Body of pancreas (tissue), 4 donors: Measurements from ENCODE around the gene UNCX.

Experiments used
- POLR2A ChIP-seq, 3 donors: fragments of 450-650 bp; IDR thresholded peaks; one replicate each; pipeline ENCODE4 v1.6.1; 2016; ENCODE audit warnings: antibody characterized with exemption in 3 of 3, mild to moderate bottlenecking in 2 of 3
- TF ChIP-seq, protein P1 (sequence below), 7 experiments: fragments of 450-650 bp in 4 of 7; fragments of 200-600 bp in 3 of 7; sonication (generic) in 3 of 7; IDR thresholded peaks; one replicate each; pipeline ENCODE4 v1.5.1; 2016 to 2019; ENCODE audit warnings: antibody characterized with exemption in 7 of 7

DNA sequence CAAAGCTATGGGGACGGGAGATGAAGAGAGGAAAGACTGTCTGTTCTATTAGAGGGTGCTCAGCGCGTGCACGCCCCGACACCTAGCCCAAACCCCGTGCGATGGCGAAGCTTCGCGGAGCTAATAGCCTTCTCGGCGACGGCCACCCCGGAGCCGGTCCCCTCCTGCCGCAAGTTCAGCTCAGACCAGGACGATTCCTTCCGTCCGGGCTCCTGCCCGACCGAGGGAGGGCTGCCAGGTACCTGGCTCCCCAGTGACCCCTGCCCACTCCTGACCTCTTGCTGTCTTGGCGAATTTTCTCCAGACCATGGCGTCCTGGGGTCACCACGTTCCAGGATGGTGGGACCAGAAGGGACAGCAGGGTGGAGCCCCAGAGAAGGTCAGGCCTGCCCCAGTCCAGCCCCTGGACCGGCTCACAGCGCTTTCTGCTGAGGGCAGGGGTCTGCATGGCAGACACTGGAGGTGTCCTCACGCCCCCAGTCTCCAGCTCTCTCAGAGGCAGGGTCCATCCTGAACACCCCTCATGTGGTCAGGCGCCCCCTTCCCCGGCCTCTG is 36.7 kb downstream of the UNCX start:
- TF ChIP-seq, protein P1, sequence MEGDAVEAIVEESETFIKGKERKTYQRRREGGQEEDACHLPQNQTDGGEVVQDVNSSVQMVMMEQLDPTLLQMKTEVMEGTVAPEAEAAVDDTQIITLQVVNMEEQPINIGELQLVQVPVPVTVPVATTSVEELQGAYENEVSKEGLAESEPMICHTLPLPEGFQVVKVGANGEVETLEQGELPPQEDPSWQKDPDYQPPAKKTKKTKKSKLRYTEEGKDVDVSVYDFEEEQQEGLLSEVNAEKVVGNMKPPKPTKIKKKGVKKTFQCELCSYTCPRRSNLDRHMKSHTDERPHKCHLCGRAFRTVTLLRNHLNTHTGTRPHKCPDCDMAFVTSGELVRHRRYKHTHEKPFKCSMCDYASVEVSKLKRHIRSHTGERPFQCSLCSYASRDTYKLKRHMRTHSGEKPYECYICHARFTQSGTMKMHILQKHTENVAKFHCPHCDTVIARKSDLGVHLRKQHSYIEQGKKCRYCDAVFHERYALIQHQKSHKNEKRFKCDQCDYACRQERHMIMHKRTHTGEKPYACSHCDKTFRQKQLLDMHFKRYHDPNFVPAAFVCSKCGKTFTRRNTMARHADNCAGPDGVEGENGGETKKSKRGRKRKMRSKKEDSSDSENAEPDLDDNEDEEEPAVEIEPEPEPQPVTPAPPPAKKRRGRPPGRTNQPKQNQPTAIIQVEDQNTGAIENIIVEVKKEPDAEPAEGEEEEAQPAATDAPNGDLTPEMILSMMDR (IDR thresholded peaks at IDR 0.05), result no peak
- no peak for TF ChIP-seq POLR2A (IDR thresholded peaks at IDR 0.05)
